ENCODE measurements around the gene RNF25. TPM values are rescaled to one million over a fixed set of nuclear protein-coding genes. Genes with fewer than 3 reads are reported as not detected.
"Not testable (repeated sequence)": the region's sequence is repeated elsewhere in the genome, so short reads cannot be mapped to it uniquely, and the experiment has no call there.

RNF25 gene
- total RNA-seq, 2 donors from 2014 or later, result 24.5 to 32.1 TPM

DNA sequence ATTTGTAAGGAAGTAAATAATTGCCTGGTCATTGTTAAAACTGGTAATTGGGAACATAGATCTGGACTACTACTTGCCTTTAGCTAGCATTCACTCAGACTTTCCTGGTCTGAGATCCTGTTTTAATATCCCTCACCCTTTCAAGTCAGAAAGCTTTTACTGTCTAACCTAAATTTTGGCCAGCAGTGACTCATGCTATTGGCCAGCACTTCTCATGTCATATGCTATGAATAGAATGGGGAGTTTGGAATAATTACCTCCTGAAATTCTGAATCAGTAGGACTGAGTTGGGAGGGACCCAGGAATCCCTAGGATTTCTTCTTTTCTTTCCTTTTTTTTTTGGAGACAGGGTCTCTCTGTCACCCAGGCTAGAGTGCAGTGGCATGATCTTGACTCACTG, 19.4 kb upstream of the RNF25 start:
- no peaks in the 10 kb centered on the region for H3K27me3 Mint-ChIP-seq (ENCODE audit: insufficient read depth)
- TF ChIP-seq, protein P1, sequence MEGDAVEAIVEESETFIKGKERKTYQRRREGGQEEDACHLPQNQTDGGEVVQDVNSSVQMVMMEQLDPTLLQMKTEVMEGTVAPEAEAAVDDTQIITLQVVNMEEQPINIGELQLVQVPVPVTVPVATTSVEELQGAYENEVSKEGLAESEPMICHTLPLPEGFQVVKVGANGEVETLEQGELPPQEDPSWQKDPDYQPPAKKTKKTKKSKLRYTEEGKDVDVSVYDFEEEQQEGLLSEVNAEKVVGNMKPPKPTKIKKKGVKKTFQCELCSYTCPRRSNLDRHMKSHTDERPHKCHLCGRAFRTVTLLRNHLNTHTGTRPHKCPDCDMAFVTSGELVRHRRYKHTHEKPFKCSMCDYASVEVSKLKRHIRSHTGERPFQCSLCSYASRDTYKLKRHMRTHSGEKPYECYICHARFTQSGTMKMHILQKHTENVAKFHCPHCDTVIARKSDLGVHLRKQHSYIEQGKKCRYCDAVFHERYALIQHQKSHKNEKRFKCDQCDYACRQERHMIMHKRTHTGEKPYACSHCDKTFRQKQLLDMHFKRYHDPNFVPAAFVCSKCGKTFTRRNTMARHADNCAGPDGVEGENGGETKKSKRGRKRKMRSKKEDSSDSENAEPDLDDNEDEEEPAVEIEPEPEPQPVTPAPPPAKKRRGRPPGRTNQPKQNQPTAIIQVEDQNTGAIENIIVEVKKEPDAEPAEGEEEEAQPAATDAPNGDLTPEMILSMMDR (conservative IDR thresholded peaks at IDR 0.05), result no peak
- no peak for DNase-seq
- Histone ChIP-seq H3K4me1 (ENCODE audit: control insufficient read depth, insufficient read depth, low read length) (no peaks in the 10 kb centered on the region), H3K27me3 (ENCODE audit: control insufficient read depth, insufficient read depth, low read length, poor library complexity, severe bottlenecking) (no peaks in the 10 kb centered on the region), H3K9ac (ENCODE audit: extremely low read depth, low read length, poor library complexity, severe bottlenecking) (no peak overlapping the region), H3K9me3 (ENCODE audit: control insufficient read depth, low read length) (no peaks in the 10 kb centered on the region), H3K4me3 (ENCODE audit: low read length) (no peak overlapping the region), H3K27ac (ENCODE audit: low read depth, low read length) (no peak overlapping the region), H3K36me3 (ENCODE audit: control insufficient read depth, insufficient read depth, low read length) (peaks cover 74% of the 10 kb centered on the region)
- H3K9me3 Mint-ChIP-seq, result no peaks in the 10 kb centered on the region
- no peak overlapping the region for H3K4me3 Mint-ChIP-seq
- H3K4me1 Mint-ChIP-seq, result no peaks in the 10 kb centered on the region
- peaks cover 55% of the 10 kb centered on the region for H3K36me3 Mint-ChIP-seq (ENCODE audit: low read depth)
- no peak overlapping the region for H3K27ac Mint-ChIP-seq

DNA sequence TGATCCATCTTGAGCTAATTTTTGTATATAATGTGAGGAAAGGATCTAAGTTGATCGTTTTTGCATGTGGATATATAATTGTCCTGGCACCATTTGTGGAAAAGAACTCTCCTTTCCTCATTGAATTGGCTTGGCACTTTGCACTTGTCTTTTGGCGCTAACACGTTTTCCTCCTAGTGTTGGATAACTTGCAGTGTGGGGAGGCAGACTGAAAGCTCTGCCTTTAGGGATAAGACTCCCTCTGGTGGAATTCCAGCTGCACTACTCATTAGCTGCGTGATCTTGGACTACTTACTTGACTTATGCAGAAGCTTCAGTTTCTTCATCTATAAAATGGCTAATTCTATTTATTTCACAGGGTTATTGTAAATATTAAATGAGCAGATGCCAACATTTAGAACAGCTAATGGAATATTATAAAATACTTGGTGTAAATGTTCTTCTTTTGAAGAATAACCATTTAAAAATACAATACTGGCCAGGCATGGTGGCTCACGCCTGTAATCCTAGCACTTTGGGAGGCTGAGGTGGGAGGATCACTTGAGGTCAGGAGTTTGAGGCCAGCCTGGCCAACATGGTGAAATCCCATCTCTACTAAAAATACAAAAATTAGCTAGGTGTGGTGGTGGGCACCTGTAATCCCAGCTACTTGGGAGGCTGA, 15.7 kb upstream of the RNF25 start:
- not testable (repeated sequence) for H3K4me1 ChIP-seq (ENCODE audit: control insufficient read depth, insufficient read depth, low read length); H3K27ac Mint-ChIP-seq

DNA sequence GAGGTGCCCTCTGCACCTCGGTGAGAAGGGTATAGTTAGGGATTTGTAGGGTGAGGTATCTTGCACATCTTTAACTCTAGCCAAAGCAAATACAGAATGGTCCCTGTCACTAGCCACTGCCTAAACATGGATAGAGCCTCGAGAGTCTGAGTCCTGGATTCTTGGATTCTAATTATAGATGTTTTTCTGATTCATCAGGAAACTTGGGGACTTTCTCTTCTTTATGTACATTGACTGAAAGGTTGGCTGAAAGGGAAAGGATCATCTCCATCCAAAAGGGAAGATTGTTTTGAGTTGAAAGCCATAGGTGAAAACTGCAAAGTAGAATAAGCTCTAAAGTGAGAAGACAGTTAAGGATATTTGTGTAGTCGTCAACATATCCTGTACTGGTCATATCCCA, 8.3 kb upstream of the RNF25 start:
- Mint-ChIP-seq H3K4me1 (no peaks in the 10 kb centered on the region), H3K36me3 (ENCODE audit: low read depth) (peaks cover 44% of the 10 kb centered on the region), H3K9me3 (no peaks in the 10 kb centered on the region), H3K4me3 (no peak overlapping the region), H3K27me3 (ENCODE audit: insufficient read depth) (no peaks in the 10 kb centered on the region), H3K27ac (no peak overlapping the region)
- H3K9ac ChIP-seq (ENCODE audit: extremely low read depth, low read length, poor library complexity, severe bottlenecking), result no peak overlapping the region
- H3K4me3 ChIP-seq (ENCODE audit: low read length), result no peak overlapping the region
- no peak for DNase-seq
- TF ChIP-seq, protein P1 (conservative IDR thresholded peaks at IDR 0.05), result no peak
- H3K36me3 ChIP-seq (ENCODE audit: control insufficient read depth, insufficient read depth, low read length), result peaks cover 60% of the 10 kb centered on the region
- 71 to 77% methylated on average over 1 to 3 of the region's 3 CpGs for WGBS, 2 experiments (ENCODE audit: insufficient coverage in 1 of 2, insufficient read length in 1 of 2)
- no peak overlapping the region for H3K27ac ChIP-seq (ENCODE audit: low read depth, low read length)
- H3K4me1 ChIP-seq (ENCODE audit: control insufficient read depth, insufficient read depth, low read length), result no peaks in the 10 kb centered on the region
- H3K27me3 ChIP-seq (ENCODE audit: control insufficient read depth, insufficient read depth, low read length, poor library complexity, severe bottlenecking), result no peaks in the 10 kb centered on the region
- H3K9me3 ChIP-seq (ENCODE audit: control insufficient read depth, low read length), result no peaks in the 10 kb centered on the region

More for the DNA sequence above, 15.7 kb upstream of the RNF25 start:
- not testable (repeated sequence) for H3K9ac ChIP-seq (ENCODE audit: extremely low read depth, low read length, poor library complexity, severe bottlenecking); H3K27me3 ChIP-seq (ENCODE audit: control insufficient read depth, insufficient read depth, low read length, poor library complexity, severe bottlenecking); H3K4me3 ChIP-seq (ENCODE audit: low read length); H3K9me3 ChIP-seq (ENCODE audit: control insufficient read depth, low read length); H3K4me3 Mint-ChIP-seq; H3K27ac ChIP-seq (ENCODE audit: low read depth, low read length); H3K27me3 Mint-ChIP-seq (ENCODE audit: insufficient read depth); H3K9me3 Mint-ChIP-seq; H3K4me1 Mint-ChIP-seq
- peak; percentile 84 for DNase-seq
- WGBS, 2 experiments (ENCODE audit: insufficient coverage in 1 of 2, insufficient read length in 1 of 2), result 0 to 37% methylated on average over 2 to 5 of the region's 5 CpGs
- H3K36me3 ChIP-seq (ENCODE audit: control insufficient read depth, insufficient read depth, low read length), result peaks cover 59% of the 10 kb centered on the region
- TF ChIP-seq, protein P1 (conservative IDR thresholded peaks at IDR 0.05), result peak; percentile 91
- peaks cover 50% of the 10 kb centered on the region for H3K36me3 Mint-ChIP-seq (ENCODE audit: low read depth)
